ENCODE results near the gene CSNK1G1.

CSNK1G1 gene

DNA sequence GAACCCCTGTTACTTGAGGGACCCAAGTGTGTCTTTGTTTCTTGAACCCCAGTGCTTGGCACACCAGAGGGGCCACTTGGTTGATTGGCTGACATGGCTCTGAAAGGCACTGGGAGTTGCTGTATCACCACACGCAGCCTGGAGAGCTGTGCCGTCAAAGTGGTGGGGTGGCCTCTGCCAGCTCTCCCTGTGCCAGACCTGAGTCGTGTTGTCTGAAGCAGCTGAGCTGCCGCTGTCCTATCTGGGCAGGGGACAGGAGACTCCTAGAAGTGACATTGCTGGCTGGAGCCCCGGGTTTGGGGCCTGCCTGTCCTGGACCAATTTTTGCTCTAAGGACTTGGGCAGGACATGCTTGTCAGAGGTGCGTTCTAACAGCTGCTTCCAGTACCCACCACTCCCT is 209.9 kb downstream of the CSNK1G1 start:
- Histone ChIP-seq H3K79me2 (ENCODE audit: insufficient read depth, low read length) (no peaks in the 10 kb centered on the region), H3K4me2 (ENCODE audit: low read length) (no peak overlapping the region), H3K9me3 (ENCODE audit: low read length) (no peaks in the 10 kb centered on the region), H3F3A (ENCODE audit: insufficient read depth, low read length) (no peaks in the 10 kb centered on the region), H4K20me1 (ENCODE audit: insufficient read depth, low read length) (no peaks in the 10 kb centered on the region), H3K27me3 (ENCODE audit: insufficient read depth, low read length) (no peaks in the 10 kb centered on the region), H3K36me3 (ENCODE audit: insufficient read depth, low read length) (peaks cover 16% of the 10 kb centered on the region; the same call in 1 of the 2 replicates), H3K9me2 (ENCODE audit: low read depth, low read length) (no peaks in the 10 kb centered on the region), H3K27ac (ENCODE audit: low read depth, low read length, poor library complexity, severe bottlenecking) (no peak overlapping the region), H3K9ac (ENCODE audit: low read length) (no peak overlapping the region), H2AFZ (ENCODE audit: low read length) (no peak overlapping the region), H3K4me3 (ENCODE audit: low read depth, low read length, poor library complexity, severe bottlenecking) (no peak overlapping the region), H3K4me1 (ENCODE audit: insufficient read depth, low read length, severe bottlenecking) (peaks cover 18% of the 10 kb centered on the region)
- no peak for TF ChIP-seq EZH2 (IDR thresholded peaks at IDR 0.05; ENCODE audit: borderline replicate concordance, low read length)
- TF ChIP-seq, protein P1, sequence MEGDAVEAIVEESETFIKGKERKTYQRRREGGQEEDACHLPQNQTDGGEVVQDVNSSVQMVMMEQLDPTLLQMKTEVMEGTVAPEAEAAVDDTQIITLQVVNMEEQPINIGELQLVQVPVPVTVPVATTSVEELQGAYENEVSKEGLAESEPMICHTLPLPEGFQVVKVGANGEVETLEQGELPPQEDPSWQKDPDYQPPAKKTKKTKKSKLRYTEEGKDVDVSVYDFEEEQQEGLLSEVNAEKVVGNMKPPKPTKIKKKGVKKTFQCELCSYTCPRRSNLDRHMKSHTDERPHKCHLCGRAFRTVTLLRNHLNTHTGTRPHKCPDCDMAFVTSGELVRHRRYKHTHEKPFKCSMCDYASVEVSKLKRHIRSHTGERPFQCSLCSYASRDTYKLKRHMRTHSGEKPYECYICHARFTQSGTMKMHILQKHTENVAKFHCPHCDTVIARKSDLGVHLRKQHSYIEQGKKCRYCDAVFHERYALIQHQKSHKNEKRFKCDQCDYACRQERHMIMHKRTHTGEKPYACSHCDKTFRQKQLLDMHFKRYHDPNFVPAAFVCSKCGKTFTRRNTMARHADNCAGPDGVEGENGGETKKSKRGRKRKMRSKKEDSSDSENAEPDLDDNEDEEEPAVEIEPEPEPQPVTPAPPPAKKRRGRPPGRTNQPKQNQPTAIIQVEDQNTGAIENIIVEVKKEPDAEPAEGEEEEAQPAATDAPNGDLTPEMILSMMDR (IDR thresholded peaks at IDR 0.05; ENCODE audit: low read length), result no peak

DNA sequence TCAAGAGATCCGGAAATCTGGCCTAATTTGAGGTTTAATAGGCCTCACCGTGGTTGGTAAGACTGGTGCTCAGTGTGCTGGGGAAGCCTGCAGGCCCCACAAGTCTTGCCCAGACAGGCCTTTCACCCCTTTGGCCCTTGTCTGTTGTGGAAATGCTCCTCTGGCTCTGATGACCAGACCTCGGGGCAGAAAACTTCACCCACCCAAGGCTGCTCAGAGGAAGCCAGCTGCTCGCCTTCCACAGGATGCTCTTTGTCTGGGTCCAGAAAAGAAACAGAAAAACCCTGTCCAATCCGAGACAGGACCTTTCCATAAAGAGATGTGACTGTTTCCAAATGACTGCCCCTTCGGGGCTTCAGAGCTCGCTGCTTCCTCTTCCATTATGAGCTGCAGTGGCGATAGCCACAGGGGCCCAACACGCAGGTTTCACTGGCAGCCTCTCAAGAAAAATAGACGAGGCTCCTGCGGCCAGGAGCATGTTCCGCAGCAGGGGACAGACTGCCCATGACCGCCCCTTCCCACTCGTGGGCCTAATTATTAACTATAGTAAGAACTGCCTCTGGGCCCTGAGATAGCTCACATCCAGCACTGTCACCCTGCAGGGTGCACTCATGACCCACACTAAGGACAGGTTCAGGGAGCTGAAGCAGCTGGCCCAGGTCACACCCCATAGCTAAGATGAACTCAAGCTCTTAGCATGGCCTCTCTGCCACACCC is 211.2 kb downstream of the CSNK1G1 start:
- no peaks in the 10 kb centered on the region for H3K79me2 ChIP-seq (ENCODE audit: insufficient read depth, low read length)
- peak overlapping the region; percentile 15 for H3K27ac ChIP-seq (ENCODE audit: low read depth, low read length, poor library complexity, severe bottlenecking)
- peaks cover 16% of the 10 kb centered on the region; the same call in 1 of the 2 replicates for H3K36me3 ChIP-seq (ENCODE audit: insufficient read depth, low read length)
- no peak overlapping the region for H3K4me2 ChIP-seq (ENCODE audit: low read length)
- H3K9me3 ChIP-seq (ENCODE audit: low read length), result no peaks in the 10 kb centered on the region
- H2AFZ ChIP-seq (ENCODE audit: low read length), result no peak overlapping the region
- no peak overlapping the region for H3K4me3 ChIP-seq (ENCODE audit: low read depth, low read length, poor library complexity, severe bottlenecking)
- no peaks in the 10 kb centered on the region for H3F3A ChIP-seq (ENCODE audit: insufficient read depth, low read length)
- H3K9me2 ChIP-seq (ENCODE audit: low read depth, low read length), result no peaks in the 10 kb centered on the region
- H3K9ac ChIP-seq (ENCODE audit: low read length), result no peak overlapping the region
- H3K27me3 ChIP-seq (ENCODE audit: insufficient read depth, low read length), result no peaks in the 10 kb centered on the region
- H3K4me1 ChIP-seq (ENCODE audit: insufficient read depth, low read length, severe bottlenecking), result peaks cover 10% of the 10 kb centered on the region
- H4K20me1 ChIP-seq (ENCODE audit: insufficient read depth, low read length), result no peaks in the 10 kb centered on the region
- TF ChIP-seq, protein P1 (IDR thresholded peaks at IDR 0.05; ENCODE audit: low read length), result no peak
- no peak for TF ChIP-seq EZH2 (IDR thresholded peaks at IDR 0.05; ENCODE audit: borderline replicate concordance, low read length)

DNA sequence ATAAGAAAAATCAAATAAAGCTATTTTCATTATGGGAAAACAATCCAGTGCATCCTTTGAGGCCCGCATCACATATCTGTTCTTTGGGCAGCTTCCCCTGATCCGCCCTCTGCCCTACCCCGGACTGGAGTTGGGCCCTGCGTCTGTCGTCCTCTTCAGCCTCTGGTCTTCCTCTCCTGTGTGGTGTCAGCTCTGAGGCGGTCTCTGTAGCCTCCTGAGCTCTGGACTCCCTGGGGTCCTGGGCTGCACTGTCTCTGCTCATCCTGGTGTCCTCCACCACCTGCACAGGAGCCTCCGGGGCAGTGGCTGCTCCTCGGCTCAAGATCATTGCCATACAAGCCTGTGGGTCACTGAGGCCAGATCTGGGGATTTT is 211.8 kb downstream of the CSNK1G1 start:
- Histone ChIP-seq H3K9me2 (ENCODE audit: low read depth, low read length) (no peaks in the 10 kb centered on the region), H4K20me1 (ENCODE audit: insufficient read depth, low read length) (no peaks in the 10 kb centered on the region), H3K27me3 (ENCODE audit: insufficient read depth, low read length) (no peaks in the 10 kb centered on the region), H2AFZ (ENCODE audit: low read length) (no peak overlapping the region), H3K9ac (ENCODE audit: low read length) (no peak overlapping the region), H3K4me2 (ENCODE audit: low read length) (no peak overlapping the region), H3K27ac (ENCODE audit: low read depth, low read length, poor library complexity, severe bottlenecking) (peak overlapping the region; percentile 15), H3K4me3 (ENCODE audit: low read depth, low read length, poor library complexity, severe bottlenecking) (no peak overlapping the region), H3F3A (ENCODE audit: insufficient read depth, low read length) (no peaks in the 10 kb centered on the region), H3K4me1 (ENCODE audit: insufficient read depth, low read length, severe bottlenecking) (peaks cover 10% of the 10 kb centered on the region), H3K36me3 (ENCODE audit: insufficient read depth, low read length) (peaks cover 16% of the 10 kb centered on the region; the same call in 1 of the 2 replicates), H3K9me3 (ENCODE audit: low read length) (no peaks in the 10 kb centered on the region), H3K79me2 (ENCODE audit: insufficient read depth, low read length) (no peaks in the 10 kb centered on the region)
- TF ChIP-seq EZH2 (IDR thresholded peaks at IDR 0.05; ENCODE audit: borderline replicate concordance, low read length), result no peak
- TF ChIP-seq, protein P1 (IDR thresholded peaks at IDR 0.05; ENCODE audit: low read length), result no peak

Measured in OCI-LY1 (cell line).